Measurements from ENCODE around the gene CNTN4. TPM values are rescaled to one million over a fixed set of nuclear protein-coding genes. Genes with fewer than 3 reads are reported as not detected.

CNTN4 gene
- total RNA-seq, 3 donors from 2014 or later = not detected

GRCh38 chr3:2110597-2111117 is 12.0 kb downstream of the CNTN4 start:
- Mint-ChIP-seq H3K4me1 (ENCODE audit: low read depth) (no peaks in the 10 kb centered on the region), H3K9me3 (peaks cover 8% of the 10 kb centered on the region), H3K4me3 (no peak overlapping the region), H3K36me3 (ENCODE audit: insufficient read depth) (no peaks in the 10 kb centered on the region), H3K27me3 (ENCODE audit: low read depth) (no peaks in the 10 kb centered on the region)
- DNase-seq (no peak), ATAC-seq (no peak)

GRCh38 chr3:2114617-2115275 is 16.1 kb downstream of the CNTN4 start:
- no peaks in the 10 kb centered on the region for H3K4me1 Mint-ChIP-seq (ENCODE audit: low read depth)
- no peaks in the 10 kb centered on the region for H3K36me3 Mint-ChIP-seq (ENCODE audit: insufficient read depth)
- H3K27me3 Mint-ChIP-seq (ENCODE audit: low read depth) = no peaks in the 10 kb centered on the region
- H3K4me3 Mint-ChIP-seq = no peak overlapping the region
- peaks cover 4% of the 10 kb centered on the region for H3K9me3 Mint-ChIP-seq
- ATAC-seq (no peak), DNase-seq (no peak)

- Mint-ChIP-seq H3K4me3 (no peak overlapping the region), H3K36me3 (ENCODE audit: insufficient read depth) (no peaks in the 10 kb centered on the region), H3K27me3 (ENCODE audit: low read depth) (no peaks in the 10 kb centered on the region), H3K9me3 (no peaks in the 10 kb centered on the region), H3K4me1 (ENCODE audit: low read depth) (no peaks in the 10 kb centered on the region)
- DNase-seq (no peak), ATAC-seq (no peak)
Measured at GRCh38 chr3:2130726-2131125, 32.1 kb downstream of the CNTN4 start.

GRCh38 chr3:2133146-2133545 is 34.5 kb downstream of the CNTN4 start:
- ATAC-seq (no peak), DNase-seq (no peak)
- Mint-ChIP-seq H3K9me3 (no peaks in the 10 kb centered on the region), H3K4me1 (ENCODE audit: low read depth) (no peaks in the 10 kb centered on the region), H3K36me3 (ENCODE audit: insufficient read depth) (no peaks in the 10 kb centered on the region), H3K27me3 (ENCODE audit: low read depth) (no peaks in the 10 kb centered on the region), H3K4me3 (no peak overlapping the region)

GRCh38 chr3:2137651-2138050 is 39.0 kb downstream of the CNTN4 start:
- Mint-ChIP-seq H3K36me3 (ENCODE audit: insufficient read depth) (no peaks in the 10 kb centered on the region), H3K9me3 (peaks cover 7% of the 10 kb centered on the region), H3K4me3 (no peak overlapping the region), H3K4me1 (ENCODE audit: low read depth) (no peaks in the 10 kb centered on the region), H3K27me3 (ENCODE audit: low read depth) (no peaks in the 10 kb centered on the region)
- DNase-seq (no peak), ATAC-seq (no peak)

- Mint-ChIP-seq H3K9me3 (peaks cover 7% of the 10 kb centered on the region), H3K4me1 (ENCODE audit: low read depth) (no peaks in the 10 kb centered on the region), H3K27me3 (ENCODE audit: low read depth) (no peaks in the 10 kb centered on the region), H3K4me3 (no peak overlapping the region), H3K36me3 (ENCODE audit: insufficient read depth) (no peaks in the 10 kb centered on the region)
- ATAC-seq (no peak), DNase-seq (no peak)
Measured at GRCh38 chr3:2141482-2141881, 42.8 kb downstream of the CNTN4 start.

GRCh38 chr3:2148561-2149340 is 50.1 kb downstream of the CNTN4 start:
- ATAC-seq = no peak
- Mint-ChIP-seq H3K9me3 (no peaks in the 10 kb centered on the region), H3K4me1 (ENCODE audit: low read depth) (no peaks in the 10 kb centered on the region), H3K36me3 (ENCODE audit: insufficient read depth) (no peaks in the 10 kb centered on the region), H3K27me3 (ENCODE audit: low read depth) (no peaks in the 10 kb centered on the region), H3K4me3 (no peak overlapping the region)
- no peak for DNase-seq

- H3K9me3 Mint-ChIP-seq = no peaks in the 10 kb centered on the region
- no peak overlapping the region for H3K4me3 Mint-ChIP-seq
- no peaks in the 10 kb centered on the region for H3K27me3 Mint-ChIP-seq (ENCODE audit: low read depth)
- DNase-seq (no peak), ATAC-seq (no peak)
- no peaks in the 10 kb centered on the region for H3K4me1 Mint-ChIP-seq (ENCODE audit: low read depth)
- H3K36me3 Mint-ChIP-seq (ENCODE audit: insufficient read depth) = no peaks in the 10 kb centered on the region
Measured at GRCh38 chr3:2153053-2153452, 54.4 kb downstream of the CNTN4 start.

- no peak for DNase-seq
- no peak for ATAC-seq
- no peaks in the 10 kb centered on the region for H3K36me3 Mint-ChIP-seq (ENCODE audit: insufficient read depth)
Measured at GRCh38 chr3:2153547-2153946, 54.9 kb downstream of the CNTN4 start.

GRCh38 chr3:2154621-2155020 is 56.0 kb downstream of the CNTN4 start:
- Mint-ChIP-seq H3K4me1 (ENCODE audit: low read depth) (no peaks in the 10 kb centered on the region), H3K27me3 (ENCODE audit: low read depth) (no peaks in the 10 kb centered on the region), H3K4me3 (no peak overlapping the region), H3K9me3 (no peaks in the 10 kb centered on the region), H3K36me3 (ENCODE audit: insufficient read depth) (no peaks in the 10 kb centered on the region)
- ATAC-seq = no peak
- no peak for DNase-seq

More at GRCh38 chr3:2153547-2153946, 54.9 kb downstream of the CNTN4 start:
- no peak overlapping the region for H3K4me3 Mint-ChIP-seq
- no peaks in the 10 kb centered on the region for H3K4me1 Mint-ChIP-seq (ENCODE audit: low read depth)
- H3K9me3 Mint-ChIP-seq = no peaks in the 10 kb centered on the region
- no peaks in the 10 kb centered on the region for H3K27me3 Mint-ChIP-seq (ENCODE audit: low read depth)

- ATAC-seq = no peak
- Mint-ChIP-seq H3K4me1 (ENCODE audit: low read depth) (no peaks in the 10 kb centered on the region), H3K27me3 (ENCODE audit: low read depth) (no peaks in the 10 kb centered on the region), H3K4me3 (no peak overlapping the region), H3K36me3 (ENCODE audit: insufficient read depth) (no peaks in the 10 kb centered on the region), H3K9me3 (no peaks in the 10 kb centered on the region)
- no peak for DNase-seq
Measured at GRCh38 chr3:2156244-2156847, 57.7 kb downstream of the CNTN4 start.

GRCh38 chr3:2158828-2159227 is 60.2 kb downstream of the CNTN4 start:
- DNase-seq = no peak
- H3K4me3 Mint-ChIP-seq = no peak overlapping the region
- no peak for ATAC-seq
- H3K4me1 Mint-ChIP-seq (ENCODE audit: low read depth) = no peaks in the 10 kb centered on the region
- no peaks in the 10 kb centered on the region for H3K36me3 Mint-ChIP-seq (ENCODE audit: insufficient read depth)
- no peaks in the 10 kb centered on the region for H3K27me3 Mint-ChIP-seq (ENCODE audit: low read depth)
- H3K9me3 Mint-ChIP-seq = no peaks in the 10 kb centered on the region

GRCh38 chr3:2166552-2166951 is 67.9 kb downstream of the CNTN4 start:
- ATAC-seq (no peak), DNase-seq (no peak)
- Mint-ChIP-seq H3K36me3 (ENCODE audit: insufficient read depth) (no peaks in the 10 kb centered on the region), H3K27me3 (ENCODE audit: low read depth) (no peaks in the 10 kb centered on the region), H3K4me3 (no peak overlapping the region), H3K9me3 (no peaks in the 10 kb centered on the region), H3K4me1 (ENCODE audit: low read depth) (no peaks in the 10 kb centered on the region)

GRCh38 chr3:2172561-2173171 is 74.0 kb downstream of the CNTN4 start:
- Mint-ChIP-seq H3K4me3 (no peak overlapping the region), H3K36me3 (ENCODE audit: insufficient read depth) (no peaks in the 10 kb centered on the region), H3K9me3 (peaks cover 5% of the 10 kb centered on the region), H3K27me3 (ENCODE audit: low read depth) (no peaks in the 10 kb centered on the region), H3K4me1 (ENCODE audit: low read depth) (no peaks in the 10 kb centered on the region)
- ATAC-seq (no peak), DNase-seq (no peak)

Data from activated T-cell treated with anti-CD3 and anti-CD28 coated beads, Interleukin-2, amount 50 U/mL, for 4 hours (primary cell).